GM18507 (cell line): ENCODE results near the gene UBE3A.

Source experiments
- DNase-seq: peaks from one replicate; pipeline ENCODE4 v3.0.0; 2011; ENCODE audit warnings: low read depth; ENCODE audit not compliant: insufficient read length; ENCODE audit errors: extremely low spot score
- FAIRE-seq: peaks from 2 replicates; lab custom pipeline; 2011; peaks lifted over from hg19 to GRCh38; lab: Jason Lieb, UNC

Gene UBE3A

DNA sequence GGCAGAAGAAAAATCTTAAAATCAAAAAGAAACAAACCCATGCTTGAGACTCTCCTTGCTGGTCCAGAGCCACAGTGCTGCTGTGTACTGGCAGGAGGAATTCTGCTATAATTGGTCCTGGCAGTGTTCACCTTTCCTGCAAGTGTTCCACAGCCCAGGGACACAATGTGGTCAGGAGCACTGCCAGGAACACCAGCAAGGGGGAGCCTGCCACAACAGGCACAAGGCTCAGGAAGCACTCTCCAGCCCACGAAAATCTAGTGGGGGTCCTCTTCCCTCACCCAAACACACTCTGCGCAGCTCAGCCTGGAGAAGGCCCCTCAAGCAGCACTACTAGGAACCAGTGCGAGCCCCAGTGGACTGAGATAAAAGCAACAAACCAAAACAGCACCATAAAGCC, 92.9 kb downstream of the UBE3A start:
- FAIRE-seq (no peak), DNase-seq (no peak)

DNA sequence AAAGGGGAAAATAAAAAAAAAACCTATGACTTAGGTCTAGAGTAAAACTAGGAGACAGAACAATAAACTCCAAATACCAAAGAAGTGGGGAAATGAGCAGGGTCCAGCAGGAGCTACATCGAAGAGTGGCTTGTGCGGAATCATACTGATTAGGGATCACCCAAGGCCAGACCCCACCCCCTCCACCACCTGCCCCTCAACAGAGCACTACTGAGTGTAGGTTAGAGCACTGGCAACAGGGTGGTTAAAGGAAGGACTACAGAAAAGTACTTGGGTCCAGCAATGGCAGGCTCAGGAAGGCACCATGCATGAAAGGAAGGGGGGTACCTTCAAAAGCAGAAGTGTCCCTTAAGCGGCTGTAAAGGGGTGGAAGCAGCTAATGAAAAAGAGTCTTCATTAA, 96.2 kb downstream of the UBE3A start:
- DNase-seq (no peak), FAIRE-seq (no peak)

- DNase-seq (no peak), FAIRE-seq (no peak)
These were observed 99.4 kb downstream of the UBE3A start for GRCh38 chr15:25339431-25339830.

- DNase-seq (no peak), FAIRE-seq (no peak)
These were observed 103.5 kb downstream of the UBE3A start for GRCh38 chr15:25335279-25335678.

DNA sequence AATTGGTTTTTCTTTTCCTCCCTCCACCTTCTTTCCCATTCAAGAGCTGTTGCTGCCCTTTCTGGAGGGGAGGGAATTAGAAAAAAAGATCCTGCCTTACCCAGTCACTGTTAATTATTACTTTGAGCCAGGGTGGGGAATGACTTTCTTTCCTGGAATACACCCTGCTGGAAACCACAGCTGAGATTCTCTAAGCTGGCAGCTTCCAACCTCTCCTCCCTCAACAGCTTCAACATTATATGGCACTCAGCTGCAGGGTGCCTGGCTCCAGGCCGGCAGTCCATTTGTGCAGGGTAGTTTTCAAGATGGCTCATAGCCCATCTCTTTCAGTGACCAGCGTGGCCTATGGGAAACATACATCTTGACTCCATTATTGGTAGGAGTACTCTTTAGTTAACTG, 105.8 kb downstream of the UBE3A start:
- no peak for FAIRE-seq
- no peak for DNase-seq

- DNase-seq (no peak), FAIRE-seq (no peak)
These were observed 106.5 kb downstream of the UBE3A start for GRCh38 chr15:25332306-25332705.

DNA sequence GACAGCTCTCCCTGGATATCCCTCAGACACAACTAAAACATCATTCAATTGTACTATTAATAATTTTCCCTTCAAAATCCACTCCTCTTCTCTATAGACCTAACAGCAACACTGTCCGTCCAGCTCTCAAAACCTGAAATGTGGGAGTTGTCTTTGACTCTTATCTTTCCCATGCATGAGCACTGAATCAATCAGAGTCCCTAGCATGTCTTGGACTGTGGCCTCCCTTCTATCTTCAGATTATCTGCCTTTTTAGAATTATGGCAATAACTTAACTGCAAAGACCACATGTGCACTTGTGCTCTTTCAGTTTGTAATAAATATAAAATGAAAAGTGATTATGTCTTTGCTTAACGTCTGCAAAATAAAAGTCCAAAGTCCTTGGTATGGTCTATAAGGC, 107.0 kb downstream of the UBE3A start:
- FAIRE-seq (no peak), DNase-seq (no peak)

DNA sequence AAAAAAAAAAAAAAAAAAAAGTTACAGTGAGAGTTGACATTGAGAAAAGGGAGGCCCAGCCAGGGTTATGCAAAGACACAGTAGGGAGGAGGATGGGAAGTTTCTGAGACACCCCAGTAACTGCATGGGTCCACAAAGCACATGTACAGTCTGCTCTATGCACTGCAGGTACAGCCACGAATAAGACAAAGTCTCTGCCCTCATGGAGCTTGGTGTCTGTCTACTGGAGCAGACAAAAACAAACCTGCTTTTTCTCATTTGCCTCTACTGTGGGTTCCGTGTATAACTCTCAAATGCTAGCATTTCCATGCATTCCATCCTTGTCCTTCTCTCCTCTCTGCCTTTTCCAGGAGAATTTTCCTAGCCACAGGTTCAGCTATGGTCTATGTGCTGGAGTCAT, 107.4 kb downstream of the UBE3A start:
- DNase-seq (no peak), FAIRE-seq (no peak)

DNA sequence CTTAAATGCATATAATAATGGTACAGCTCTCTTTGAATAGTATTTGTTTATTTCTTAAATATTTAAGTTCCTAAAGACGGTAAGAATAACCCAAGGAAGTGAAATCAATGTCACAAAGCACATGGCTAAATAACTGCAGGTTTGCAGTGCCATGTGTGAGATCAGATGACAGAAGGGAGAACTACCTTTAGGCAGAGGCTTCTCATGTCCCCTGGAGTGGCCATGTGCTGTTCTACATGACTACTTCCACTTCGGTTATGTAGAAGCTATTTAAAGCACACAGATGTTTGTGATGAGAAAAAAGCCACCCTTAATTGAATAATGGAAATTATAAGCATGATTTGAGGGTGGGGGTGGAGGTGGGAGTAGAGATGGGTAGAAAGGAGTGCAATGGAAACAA, 109.1 kb downstream of the UBE3A start:
- no peak for DNase-seq
- FAIRE-seq: no peak

DNA sequence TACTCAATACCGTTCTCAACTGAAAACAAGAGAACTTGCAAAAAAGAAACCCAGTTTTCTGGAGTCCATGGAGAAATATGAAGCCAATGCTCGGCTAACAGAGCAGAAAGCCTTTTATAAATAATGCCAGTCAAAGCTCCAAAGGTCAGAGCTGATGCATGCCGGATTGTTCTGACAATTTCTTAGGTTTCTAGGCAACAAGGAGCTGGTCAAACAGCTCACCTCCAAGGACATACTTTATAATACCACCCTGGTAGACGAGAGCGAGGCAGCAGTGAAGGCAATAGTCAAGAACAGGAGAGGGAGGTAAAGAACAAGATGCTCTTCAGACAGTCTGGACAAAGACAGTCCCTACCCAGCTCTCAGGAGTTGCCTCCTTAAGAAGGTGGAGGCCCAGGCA, 111.1 kb downstream of the UBE3A start:
- no peak for DNase-seq
- no peak for FAIRE-seq

DNA sequence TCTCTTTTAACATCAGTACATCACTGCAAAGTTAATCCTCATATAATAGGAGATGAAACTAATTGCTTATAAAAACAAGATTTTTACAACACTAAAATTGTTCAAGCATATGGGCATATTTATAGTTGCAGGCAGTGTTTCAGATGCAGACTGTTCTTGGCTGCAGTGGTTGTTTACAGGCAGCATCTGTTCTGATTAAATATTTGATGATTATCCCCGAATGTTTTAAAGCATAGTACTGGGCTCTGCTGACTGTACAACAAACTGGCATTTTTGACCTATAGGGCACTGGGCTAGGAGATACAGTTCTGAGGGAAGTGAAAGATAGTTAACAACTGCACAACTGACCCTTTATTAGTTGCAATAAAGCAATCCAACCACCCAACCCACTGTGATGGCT, 113.6 kb downstream of the UBE3A start:
- FAIRE-seq: no peak

DNA sequence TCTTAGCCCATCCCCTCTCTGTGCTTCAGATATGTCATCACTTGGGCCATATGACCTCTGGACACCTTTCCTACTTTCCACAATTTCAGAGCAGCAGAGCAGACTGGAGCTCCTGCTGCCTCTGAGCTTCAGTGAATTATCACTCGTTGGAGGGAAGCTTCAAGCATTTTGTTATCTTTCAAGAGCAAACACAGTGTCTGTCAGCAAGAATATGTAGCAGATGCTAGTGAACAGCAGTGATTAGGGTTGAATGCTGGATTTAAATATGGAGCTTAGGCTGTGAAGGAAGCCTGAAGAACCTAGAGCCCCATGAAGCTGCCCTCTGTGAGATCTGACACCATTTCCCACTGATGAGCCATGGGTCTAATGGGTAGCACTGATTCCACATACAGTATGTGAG, 115.4 kb downstream of the UBE3A start:
- DNase-seq: no peak
- FAIRE-seq: no peak

More for the DNA sequence above, 113.6 kb downstream of the UBE3A start:
- DNase-seq: no peak

- DNase-seq (no peak), FAIRE-seq (no peak)
These were observed 151.0 kb downstream of the UBE3A start for GRCh38 chr15:25287823-25288222.
